PC-3 (cell line): ENCODE data around the gene STAG3. TPM values are rescaled to one million over a fixed set of nuclear protein-coding genes. Genes with fewer than 3 reads are reported as not detected.
A peak's percentile ranks its signal among the peaks of the same experiment; 100 is the strongest.

Experiments used
- ATAC-seq: fragments of 200-7000 bp; cut with Tn5 transposase; 2 replicates; pipeline ENCODE4 v1.9.1; 2020; ENCODE audit warnings: mild to moderate bottlenecking, moderate library complexity
- BruUV-seq: library from RNA; stranded (reverse); fragments of 400-500 nt; replicated peaks from 2 replicates; lab custom pipeline; 2021; lab: Mats Ljungman, UMichigan
- CTCF ChIA-PET: fragments of 300-600 bp; sonication (Branson Sonifier 250); formaldehyde crosslinking; loops from one replicate; lab custom pipeline; 2022; ENCODE audit warnings: antibody characterized with exemption; lab: Charles Lee
- POLR2A ChIA-PET: fragments of 300-600 bp; sonication (Branson Sonifier 250); formaldehyde crosslinking; loops from one replicate; lab custom pipeline; 2022; ENCODE audit warnings: antibody characterized with exemption; ENCODE audit not compliant: unreplicated experiment; lab: Charles Lee
- DNase-seq: peaks from one replicate; pipeline ENCODE4 v3.0.0-alpha.2; 2015
- H2AFZ ChIP-seq: fragments of 300-600 bp; sonication (generic); 2 replicates; pipeline ENCODE4 v1.6.0; 2016; ENCODE audit warnings: antibody characterized with exemption, low read length
- H3F3A ChIP-seq: fragments of 300-600 bp; sonication (generic); one replicate; pipeline ENCODE4 v1.6.0; 2017; ENCODE audit warnings: antibody characterized with exemption, low read length, control low read depth, mild to moderate bottlenecking; ENCODE audit not compliant: unreplicated experiment
- H3K27ac ChIP-seq: fragments of 300-600 bp; sonication (generic); 2 replicates; pipeline ENCODE4 v1.5.1; 2016; ENCODE audit warnings: mild to moderate bottlenecking, low read length
- H3K27me3 ChIP-seq: fragments of 300-600 bp; sonication (generic); 2 replicates; pipeline ENCODE4 v1.6.1; 2016; ENCODE audit warnings: low read length, mixed read lengths
- H3K36me3 ChIP-seq: fragments of 300-600 bp; sonication (generic); 2 replicates; pipeline ENCODE4 v1.6.1; 2016; ENCODE audit warnings: low read depth, mixed run types, low read length, mixed read lengths
- H3K4me1 ChIP-seq: fragments of 300-600 bp; sonication (generic); 2 replicates; pipeline ENCODE4 v1.5.1; 2016; ENCODE audit warnings: low read length; ENCODE audit not compliant: insufficient read depth
- H3K4me2 ChIP-seq: fragments of 300-600 bp; sonication (generic); 2 replicates; pipeline ENCODE4 v1.6.0; 2016; ENCODE audit warnings: low read length
- H3K4me3 ChIP-seq: fragments of 300-600 bp; sonication (generic); 2 replicates; pipeline ENCODE4 v1.5.1; 2016; ENCODE audit warnings: mild to moderate bottlenecking, low read length, mixed read lengths
- H3K79me2 ChIP-seq: fragments of 300-600 bp; sonication (generic); 2 replicates; pipeline ENCODE4 v1.6.1; 2017; ENCODE audit warnings: low read length, mixed read lengths
- H3K9ac ChIP-seq: fragments of 300-600 bp; sonication (generic); 2 replicates; pipeline ENCODE4 v1.6.0; 2016; ENCODE audit warnings: mild to moderate bottlenecking, low read length
- H3K9me2 ChIP-seq: fragments of 300-600 bp; sonication (generic); replicated peaks from 2 replicates; pipeline ENCODE4 v1.6.1; 2016; ENCODE audit warnings: mixed run types, low read length, mixed read lengths
- H3K9me3 ChIP-seq: fragments of 300-600 bp; sonication (generic); 2 replicates; pipeline ENCODE4 v1.6.1; 2016; ENCODE audit warnings: low read length, mixed read lengths
- H4K20me1 ChIP-seq: fragments of 300-600 bp; sonication (generic); 2 replicates; pipeline ENCODE4 v1.6.1; 2016; ENCODE audit warnings: low read length, mixed read lengths
- CTCF ChIP-seq: fragments of 300-600 bp; sonication (generic); conservative IDR thresholded peaks from 2 replicates; pipeline ENCODE4 v1.5.1; 2017; ENCODE audit warnings: antibody characterized with exemption, low read depth, mild to moderate bottlenecking, low read length
- EZH2 ChIP-seq: fragments of 300-600 bp; sonication (generic); IDR thresholded peaks from one replicate; pipeline ENCODE4 v1.6.1; 2017; ENCODE audit warnings: antibody characterized with exemption, mild to moderate bottlenecking, low read length; ENCODE audit not compliant: unreplicated experiment
- EZH2phosphoT487 ChIP-seq: fragments of 300-600 bp; sonication (generic); IDR thresholded peaks from 2 replicates; pipeline ENCODE4 v1.6.1; 2018; ENCODE audit warnings: mild to moderate bottlenecking, antibody characterized with exemption, low read length, borderline replicate concordance
- intact Hi-C: fragments of 100-400 bp; cut with micrococcal nuclease; formaldehyde crosslinking; loops from 2 replicates; pipeline ENCODE4 v1.9.0; 2023
- total RNA-seq: library from RNA; depleted of rRNA; stranded (reverse); fragments of >200 nt; gene quantifications from 2 replicates; pipeline ENCODE4 v1.2.3, GENCODE V29; 2014

The STAG3 gene
- total RNA-seq, 1 experiment from 2014 or later, result 0.07 TPM

DNA sequence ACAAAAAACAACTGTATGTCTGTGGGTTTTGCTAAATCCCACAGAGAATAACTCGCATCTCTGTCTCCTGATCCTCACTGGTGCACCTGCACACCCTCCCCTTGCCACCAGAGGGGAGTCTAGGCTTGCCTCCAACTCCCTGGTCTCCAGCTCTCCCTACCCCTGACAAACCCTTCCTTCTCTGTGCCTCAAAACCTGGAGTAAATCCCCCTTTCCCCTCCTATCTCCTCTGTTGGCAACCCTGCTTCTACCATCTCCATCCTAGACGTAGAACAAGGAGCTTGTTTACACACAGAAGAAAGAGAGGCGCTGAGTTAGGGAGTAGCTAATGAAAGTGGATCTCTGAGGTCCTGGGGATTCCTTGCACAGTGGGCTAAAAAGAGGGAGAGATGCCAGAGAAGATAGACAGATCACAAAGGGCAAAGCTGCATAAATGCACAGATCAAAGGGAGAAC lies 45.0 kb upstream of the STAG3 start:
- H3K27ac ChIP-seq, result no peak overlapping the region
- no peak overlapping the region for H3K4me2 ChIP-seq
- H3K4me1 ChIP-seq, result 0 out of 2 replicates have a peak, but pooled peaks cover 4% of the 10 kb centered on the region
- H3K9me3 ChIP-seq, result no peaks in the 10 kb centered on the region
- BruUV-seq, result no TSS peak
- no peak overlapping the region for H3K4me3 ChIP-seq
- intact Hi-C loops, result loop anchor here (2.0 to 5.0 kb wide), 3 partner anchors 82 to 275 kb away; no protein-coding TSS in a partner anchor
- peak; percentile 80 for ATAC-seq
- H4K20me1 ChIP-seq, result no peaks in the 10 kb centered on the region
- H3K9me2 ChIP-seq, result no peaks in the 10 kb centered on the region
- H3K9ac ChIP-seq, result no peak overlapping the region
- no peaks in the 10 kb centered on the region for H3K36me3 ChIP-seq
- no peaks in the 10 kb centered on the region for H3F3A ChIP-seq
- no peaks in the 10 kb centered on the region for H3K27me3 ChIP-seq
- TF ChIP-seq EZH2, result no peak
- TF ChIP-seq CTCF, result peak; percentile 87
- TF ChIP-seq EZH2phosphoT487, result no peak
- peak; percentile 68 for DNase-seq
- ChIA-PET CTCF (interaction anchor here (0.6 to 0.7 kb wide), 2 partner anchors 30 to 275 kb away, joined by 3 to 7 read pairs; no protein-coding TSS in a partner anchor), POLR2A (interaction anchor here (0.5 to 0.6 kb wide), 2 partner anchors 40 to 50 kb away, joined by 3 to 5 read pairs; no protein-coding TSS in a partner anchor)
- H3K79me2 ChIP-seq, result no peaks in the 10 kb centered on the region
- H2AFZ ChIP-seq, result no peak overlapping the region

GRCh38 chr7:100137851-100138760 lies 39.6 kb upstream of the STAG3 start:
- no peak overlapping the region for H3K4me2 ChIP-seq

More at GRCh38 chr7:100137851-100138760, 39.6 kb upstream of the STAG3 start:
- no peak for TF ChIP-seq CTCF
- TF ChIP-seq EZH2, result no peak
- TF ChIP-seq EZH2phosphoT487, result no peak
- ChIA-PET POLR2A (no interaction called here), CTCF (interaction anchor here (0.6 kb wide), 1 partner anchor 147 kb away, joined by 5 read pairs; no protein-coding TSS in a partner anchor)
- Histone ChIP-seq H3K9me2 (no peaks in the 10 kb centered on the region), H4K20me1 (no peaks in the 10 kb centered on the region), H3K4me1 (no peaks in the 10 kb centered on the region), H3F3A (no peaks in the 10 kb centered on the region), H3K27me3 (no peaks in the 10 kb centered on the region), H3K79me2 (no peaks in the 10 kb centered on the region), H3K36me3 (no peaks in the 10 kb centered on the region), H2AFZ (no peak overlapping the region), H3K4me3 (no peak overlapping the region), H3K27ac (no peak overlapping the region), H3K9me3 (no peaks in the 10 kb centered on the region), H3K9ac (no peak overlapping the region)
- intact Hi-C loops, result no loop called here
- no TSS peak for BruUV-seq
- ATAC-seq, result no peak; the same call in 1 of the 2 replicates
- DNase-seq, result no peak
